Renal cortex interstitium (tissue), 11 donors: Measurements from ENCODE around the gene SYNM. TPM values are rescaled to one million over a fixed set of nuclear protein-coding genes. Genes with fewer than 3 reads are reported as not detected.
A peak's percentile ranks its signal among the peaks of the same experiment; 100 is the strongest.

Experiments
- DNase-seq, 11 donors: peaks; one replicate each; pipeline ENCODE4 v3.0.0-alpha.2; 2013; ENCODE audit warnings: low read depth in 9 of 11, low spot score in 4 of 11; ENCODE audit errors: extremely low read depth in 1 of 11
- polyA plus RNA-seq, 3 donors: library from polyadenylated mRNA; unstranded; fragments of 120-200 nt; gene quantifications; one replicate each; pipeline ENCODE4 v1.2.1, GENCODE V29; 2013; ENCODE audit not compliant: insufficient read length in 3 of 3

The SYNM gene
- polyA plus RNA-seq, 3 donors, result 1.8 to 2.2 (median 1.9) TPM

DNA sequence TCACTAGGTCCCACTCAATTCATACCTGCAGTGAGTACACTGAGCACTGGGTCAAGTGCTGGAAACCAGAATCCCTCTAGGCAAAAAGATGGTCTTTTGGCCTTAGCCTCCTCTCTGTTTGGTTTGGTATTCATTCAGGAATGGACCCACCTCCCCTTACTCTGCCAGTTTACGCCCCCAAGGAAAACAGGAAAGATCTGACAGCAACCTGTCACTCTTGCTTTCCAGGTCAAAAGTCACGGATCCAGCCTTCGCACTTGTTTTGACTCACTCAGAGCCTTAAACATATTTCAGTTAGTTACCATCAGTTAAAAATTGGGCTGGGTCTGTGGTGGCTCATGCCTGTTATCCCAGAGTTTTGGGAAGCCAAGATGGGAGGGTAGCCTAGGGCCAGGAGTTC is 68.1 kb downstream of the SYNM start:
- DNase-seq, result no peak

DNA sequence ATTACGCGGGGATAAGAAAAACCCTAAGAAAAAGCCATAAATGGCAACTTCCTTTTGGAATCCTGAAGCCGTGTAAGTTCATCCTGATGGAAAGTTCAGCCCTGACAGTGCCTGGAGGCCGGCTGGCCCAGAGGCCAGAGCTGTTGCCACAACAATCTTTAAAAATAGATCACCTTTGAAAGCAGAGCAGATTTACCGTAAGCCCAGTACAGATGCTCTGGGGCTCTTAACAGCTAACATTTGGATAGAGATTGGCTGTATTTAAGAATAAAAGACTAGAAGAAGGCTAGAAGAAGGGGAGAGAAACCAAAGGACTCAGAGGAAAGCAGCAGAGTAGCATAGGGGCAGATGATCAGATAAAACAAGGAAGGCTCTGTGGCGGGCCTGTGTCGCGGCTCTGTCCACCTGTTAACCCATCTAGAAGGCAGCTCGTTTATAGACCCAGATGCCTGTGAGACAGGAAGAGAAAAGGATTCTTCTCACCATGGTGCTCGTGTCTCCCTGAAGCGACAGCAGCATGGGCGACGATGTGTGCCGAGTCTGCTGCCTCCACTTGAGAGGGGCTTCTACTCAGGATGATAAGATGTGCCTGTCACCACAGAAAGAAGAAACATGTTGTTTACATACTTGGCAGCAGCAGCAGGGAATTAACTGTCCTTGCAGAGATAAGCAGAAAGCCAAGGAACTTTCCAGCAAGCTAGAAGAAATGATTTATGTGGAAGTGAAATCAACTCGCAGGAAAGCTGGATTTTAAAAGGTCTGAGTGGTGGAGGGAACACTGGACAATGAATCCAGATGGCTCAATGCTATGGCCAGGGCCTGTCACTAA is 69.9 kb downstream of the SYNM start:
- DNase-seq, result peak in 3 of 11 donors; percentile 8 to 13 (median 9)

- DNase-seq, result no peak
These were observed 71.9 kb downstream of the SYNM start for GRCh38 chr15:99176757-99177156.

- no peak for DNase-seq
These were observed 72.8 kb downstream of the SYNM start for GRCh38 chr15:99177679-99178078.

DNA sequence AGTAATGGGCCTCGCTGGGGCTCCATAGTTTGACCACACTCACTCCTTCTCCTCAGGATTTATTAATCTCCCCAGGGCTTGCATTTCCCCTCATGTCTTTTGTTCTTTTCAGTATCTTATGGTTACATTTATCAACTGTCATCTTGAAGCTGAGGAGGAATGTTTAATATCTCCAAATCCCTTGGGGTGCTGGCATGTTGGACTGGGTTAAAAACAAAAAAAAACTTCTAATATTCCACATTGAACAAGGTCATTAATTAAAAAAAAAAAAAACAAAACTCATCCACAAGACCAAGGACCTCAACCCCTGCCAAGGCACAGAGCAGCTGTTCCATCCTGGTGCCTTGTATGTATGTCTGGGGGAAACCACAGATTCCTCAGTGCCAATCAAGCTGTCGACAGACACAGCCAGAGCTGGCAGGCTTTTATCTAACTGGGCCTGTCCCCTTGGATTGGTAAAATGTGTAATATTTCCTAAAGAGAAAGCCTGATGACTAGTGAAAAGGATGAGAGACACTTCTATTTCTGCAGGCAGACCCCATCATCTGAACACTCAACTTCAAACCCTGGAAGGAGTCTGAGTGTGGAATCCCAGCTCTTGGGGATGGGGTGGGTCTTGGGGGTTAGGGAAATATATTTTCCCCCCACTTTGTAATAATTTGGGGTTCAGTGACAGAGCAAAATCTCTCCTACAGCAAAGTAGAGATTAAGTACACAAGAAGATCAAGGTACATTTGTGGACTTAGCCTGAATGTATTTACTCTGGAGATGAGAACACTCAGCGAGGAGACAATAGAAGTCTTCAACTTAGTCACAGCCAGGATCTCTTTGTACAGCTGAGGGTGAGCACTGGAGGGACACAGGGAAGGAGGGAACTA is 75.4 kb downstream of the SYNM start:
- DNase-seq, result no peak

- no peak for DNase-seq
These were observed 76.1 kb downstream of the SYNM start for GRCh38 chr15:99180964-99181306.

DNA sequence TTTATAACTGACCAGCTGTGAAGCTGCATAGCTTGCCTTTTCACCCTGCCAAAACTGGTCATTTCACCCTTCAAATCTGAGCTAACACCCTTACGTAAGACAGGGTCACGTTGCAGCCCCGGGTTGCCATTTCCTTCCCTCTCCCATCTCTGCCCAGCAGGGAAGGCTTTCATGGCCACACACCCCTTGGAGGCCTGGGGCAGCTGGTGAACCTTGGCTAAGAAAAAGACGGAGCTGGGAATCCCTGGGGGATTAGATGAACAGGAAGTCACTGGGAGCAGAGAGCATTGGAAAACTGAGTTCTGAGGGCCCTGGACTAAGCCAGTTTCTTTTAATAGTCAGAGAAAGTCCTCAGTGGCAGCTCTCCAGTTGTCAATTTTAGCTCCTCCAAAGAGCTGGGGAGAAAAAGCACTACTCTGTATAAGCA is 76.7 kb downstream of the SYNM start:
- no peak for DNase-seq

DNA sequence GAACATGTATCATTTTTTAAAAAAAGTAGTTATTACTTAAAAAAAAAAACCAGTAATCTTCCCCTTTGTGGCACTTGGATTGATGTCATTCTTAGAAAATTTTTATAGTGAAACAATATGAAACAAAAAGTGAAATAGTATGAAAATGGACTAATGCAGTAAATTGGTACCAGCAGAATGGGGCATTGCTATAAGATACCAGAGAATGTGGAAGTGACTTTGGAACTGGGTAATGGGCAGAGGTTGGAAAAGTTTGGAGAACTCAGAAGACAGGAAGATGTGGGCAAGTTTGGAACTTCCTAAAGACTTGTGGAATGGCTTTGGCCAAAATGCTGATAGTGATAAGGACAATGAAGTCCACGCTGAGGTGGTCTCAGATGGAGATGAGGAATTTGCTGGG is 77.9 kb downstream of the SYNM start:
- no peak for DNase-seq

Other genes with a start within 250 kb of the SYNM start
- gene PGPEP1L, start 97.3 kb upstream of the SYNM start, polyA plus RNA-seq, result under 1 TPM; 0.13 to 0.51 (median 0.25) TPM
- 10 to 100 TPM; 29.3 to 35.4 (median 32.3) TPM for gene TTC23, start 144.5 kb downstream of the SYNM start, polyA plus RNA-seq
- 10 to 100 TPM; 34.7 to 39.3 (median 35.8) TPM for gene LRRC28, start 146.4 kb downstream of the SYNM start, polyA plus RNA-seq